Pancreas (tissue), 10 donors: Measurements from ENCODE around the gene C4BPB. TPM values are rescaled to one million over a fixed set of nuclear protein-coding genes. Genes with fewer than 3 reads are reported as not detected.

Source experiments
- ATAC-seq, 4 donors: fragments of 200-7000 bp; cut with Tn5 transposase; one replicate each; pipeline versions ENCODE4 v1.8.0 to v1.9.1; 2020; ENCODE audit warnings: mild to moderate bottlenecking in 4 of 4, moderate library complexity in 4 of 4
- DNase-seq, 6 donors: peaks; one replicate each; pipeline ENCODE4 v3.0.0-alpha.2; 2020
- FAIRE-seq: peaks from 2 replicates; lab custom pipeline; 2012; peaks lifted over from hg19 to GRCh38; lab: Jason Lieb, UNC
- H3K27ac ChIP-seq, 4 donors: fragments of 200-600 bp; sonication (generic); 1 replicate in 3 of 4; 2 replicates in 1 of 4; pipeline versions ENCODE4 v1.5.0 to v1.8.0; 2020
- H3K27me3 ChIP-seq, 4 donors: fragments of 200-600 bp; one replicate each; pipeline ENCODE4 v1.8.0; 2021
- H3K36me3 ChIP-seq, 3 donors: fragments of 200-600 bp; sonication (generic) in 1 of 3; one replicate each; pipeline versions ENCODE4 v1.5.0 to v1.8.0; 2020 to 2021
- H3K4me1 ChIP-seq, 3 donors: fragments of 200-600 bp; one replicate each; pipeline ENCODE4 v1.8.0; 2021
- H3K4me3 ChIP-seq, 4 donors: fragments of 200-600 bp; sonication (generic) in 2 of 4; one replicate each; pipeline versions ENCODE4 v1.5.0 to v1.8.0; 2020 to 2021
- H3K9me3 ChIP-seq, 4 donors: fragments of 200-600 bp; one replicate each; pipeline ENCODE4 v1.8.0; 2021
- WGBS, 2 donors: extraction: QIAGEN DNeasy Blood & Tissue Kit; methylation state at CpG; one replicate each; pipeline ENCODE4 v1.1.7; 2013; 5-methylcytosine and 5-hydroxymethylcytosine counted together
- intact Hi-C, 3 donors: fragments of 100-400 bp; cut with DNase I; formaldehyde crosslinking; loops; one replicate each; pipeline versions ENCODE4 v1.11.1 to v1.14.2; 2022
- polyA plus RNA-seq, 2 donors: library from polyadenylated mRNA; stranded (reverse); fragments of 200-250 nt; gene quantifications; one replicate each; pipeline ENCODE4 v1.2.3, GENCODE V29; 2013
- total RNA-seq, 6 donors: library from RNA; stranded (reverse); fragmentation: NEBNext Ultra II Directional in 4 of 6; extraction: Animal tissue kit (Norgen Biotek cat#: 25700) in 4 of 6; gene quantifications; one replicate each; pipeline versions ENCODE4 v1.2.1 to v1.2.4, GENCODE V29; 2021 to 2023
- TF ChIP-seq, protein P1 (sequence below), 4 donors: fragments of 200-600 bp; sonication (generic) in 3 of 4; IDR thresholded peaks; one replicate each; pipeline versions ENCODE4 v1.5.0 to v1.8.0; 2021; ENCODE audit warnings: antibody characterized with exemption in 4 of 4
- donor health status: healthy with polysubstance abuse.
- donor health status: DM: no; HTN: no; CAD: no; lungs with moderate emphysema.
- donor health status: DM: no; HTN: no; CAD: no.
- donor health status: control.
- donor health status: control.
- donor health status: Bipolar disorder and iron deficiency.
- donor health status: DM: yes; HTN: yes; CAD: no.
- donor health status: DM: no; HTN: no; CAD: no.
- donor health status: DM: no; HTN: no; CAD: no.
- donor health status: DM: yes; HTN: yes; CAD: no.

Gene C4BPB
- total and polyA plus RNA-seq, 8 donors, result 1.6 to 34.1 (median 4.2) TPM

GRCh38 chr1:207050480-207051190 is 38.0 kb upstream of the C4BPB start:
- H3K4me1 ChIP-seq, result peaks cover 11 to 39% (median 38%) of the 10 kb centered on the region in 3 donors
- H3K4me3 ChIP-seq, result peak overlapping the region; percentile 67 to 96 (median 88)
- peak; percentile 63 to 77 (median 74) for ATAC-seq
- TF ChIP-seq, protein P1, sequence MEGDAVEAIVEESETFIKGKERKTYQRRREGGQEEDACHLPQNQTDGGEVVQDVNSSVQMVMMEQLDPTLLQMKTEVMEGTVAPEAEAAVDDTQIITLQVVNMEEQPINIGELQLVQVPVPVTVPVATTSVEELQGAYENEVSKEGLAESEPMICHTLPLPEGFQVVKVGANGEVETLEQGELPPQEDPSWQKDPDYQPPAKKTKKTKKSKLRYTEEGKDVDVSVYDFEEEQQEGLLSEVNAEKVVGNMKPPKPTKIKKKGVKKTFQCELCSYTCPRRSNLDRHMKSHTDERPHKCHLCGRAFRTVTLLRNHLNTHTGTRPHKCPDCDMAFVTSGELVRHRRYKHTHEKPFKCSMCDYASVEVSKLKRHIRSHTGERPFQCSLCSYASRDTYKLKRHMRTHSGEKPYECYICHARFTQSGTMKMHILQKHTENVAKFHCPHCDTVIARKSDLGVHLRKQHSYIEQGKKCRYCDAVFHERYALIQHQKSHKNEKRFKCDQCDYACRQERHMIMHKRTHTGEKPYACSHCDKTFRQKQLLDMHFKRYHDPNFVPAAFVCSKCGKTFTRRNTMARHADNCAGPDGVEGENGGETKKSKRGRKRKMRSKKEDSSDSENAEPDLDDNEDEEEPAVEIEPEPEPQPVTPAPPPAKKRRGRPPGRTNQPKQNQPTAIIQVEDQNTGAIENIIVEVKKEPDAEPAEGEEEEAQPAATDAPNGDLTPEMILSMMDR (IDR thresholded peaks at IDR 0.05), result no peak
- H3K27ac ChIP-seq, result peak overlapping the region; percentile 70 to 94 (median 83)
- WGBS, 2 donors, result 0 to 1% methylated on average over 47 of the region's 47 CpGs
- intact Hi-C loops, result no loop called here
- peak; percentile 90 to 96 (median 94) for DNase-seq
- no peak for FAIRE-seq
- H3K36me3 ChIP-seq, result peaks cover 0 to 15% (median 0%) of the 10 kb centered on the region in 3 donors
- H3K9me3 ChIP-seq, result no peaks in the 10 kb centered on the region
- no peaks in the 10 kb centered on the region for H3K27me3 ChIP-seq

GRCh38 chr1:207051191-207051943 is 37.3 kb upstream of the C4BPB start, which contains the start of gene YOD1:
Gene YOD1, minus strand, starts transcription at chr1:207051208. Its CDS starts 178 bp downstream, at chr1:207051030.
- peak in 2 of 6 donors; percentile 30 to 46 for DNase-seq

GRCh38 chr1:207052911-207053769 is 35.5 kb upstream of the C4BPB start, which contains the start of gene PFKFB2:
Gene PFKFB2, plus strand, starts transcription at chr1:207053275. Its CDS starts 1,443 bp downstream, at chr1:207054718.
- peaks cover 0 to 14% (median 0%) of the 10 kb centered on the region in 3 donors for H3K36me3 ChIP-seq
- TF ChIP-seq, protein P1 (IDR thresholded peaks at IDR 0.05), result peak in 1 of 4 donors; percentile 12
- H3K9me3 ChIP-seq, result no peaks in the 10 kb centered on the region
- H3K4me1 ChIP-seq, result peaks cover 3 to 23% (median 17%) of the 10 kb centered on the region in 3 donors
- DNase-seq (peak; percentile 98 to 100 (median 100)), FAIRE-seq (peak; percentile 51), ATAC-seq (peak; percentile 84 to 92 (median 90))
- intact Hi-C loops, result no loop called here
- WGBS, 2 donors, result 0 to 2% methylated on average over 56 of the region's 56 CpGs
- peak within 1 kb of the TSS; percentile 53 to 79 (median 67) for H3K4me3 ChIP-seq
- peak within 1 kb of the TSS; percentile 84 to 94 (median 90) for H3K27ac ChIP-seq
- no peaks in the 10 kb centered on the region for H3K27me3 ChIP-seq

More at GRCh38 chr1:207051191-207051943, 37.3 kb upstream of the C4BPB start, which contains the start of gene YOD1:
- H3K27ac ChIP-seq, result peak within 1 kb of the TSS; percentile 70 to 94 (median 83)
- H3K9me3 ChIP-seq, result no peaks in the 10 kb centered on the region
- peaks cover 0 to 15% (median 0%) of the 10 kb centered on the region in 3 donors for H3K36me3 ChIP-seq
- TF ChIP-seq, protein P1 (IDR thresholded peaks at IDR 0.05), result no peak
- H3K27me3 ChIP-seq, result no peaks in the 10 kb centered on the region
- peaks cover 7 to 35% (median 32%) of the 10 kb centered on the region in 3 donors for H3K4me1 ChIP-seq
- FAIRE-seq (no peak), ATAC-seq (peak in 1 of 4 donors; percentile 1)
- H3K4me3 ChIP-seq, result peak within 1 kb of the TSS; percentile 67 to 96 (median 88)
- intact Hi-C loops, result no loop called here
- 27 to 31% methylated on average over 15 of the region's 15 CpGs for WGBS, 2 donors

GRCh38 chr1:207054491-207054890 is 34.2 kb upstream of the C4BPB start:
- 74 to 84% methylated on average over 2 of the region's 2 CpGs for WGBS, 2 donors
- Histone ChIP-seq H3K36me3 (peaks cover 0 to under 1% (median 0%) of the 10 kb centered on the region in 3 donors), H3K9me3 (no peaks in the 10 kb centered on the region), H3K27me3 (no peaks in the 10 kb centered on the region), H3K27ac (no peak overlapping the region), H3K4me1 (peaks cover 3 to 20% (median 12%) of the 10 kb centered on the region in 3 donors), H3K4me3 (no peak overlapping the region)
- FAIRE-seq, result no peak
- no peak for DNase-seq
- no peak for ATAC-seq
- TF ChIP-seq, protein P1 (IDR thresholded peaks at IDR 0.05), result no peak
- intact Hi-C loops, result no loop called here
